IMR-90 (cell line): ENCODE data around the gene TTC39C. TPM values are rescaled to one million over a fixed set of nuclear protein-coding genes. Genes with fewer than 3 reads are reported as not detected.

Source experiments
- ATAC-seq: fragments of 200-7000 bp; cut with Tn5 transposase; 2 replicates; pipeline ENCODE4 v1.9.1; 2020; ENCODE audit warnings: low read depth, mild to moderate bottlenecking, moderate library complexity
- BruUV-seq: library from RNA; stranded (reverse); fragments of 400-500 nt; replicated peaks from 2 replicates; lab custom pipeline; 2021; lab: Mats Ljungman, UMichigan
- CTCF ChIA-PET: fragments of 300-600 bp; formaldehyde crosslinking; extraction: SDS; loops from one replicate; lab custom pipeline; 2021; ENCODE audit warnings: antibody characterized with exemption; lab: Yijun Ruan, JAX
- POLR2A ChIA-PET: fragments of 300-600 bp; sonication (Branson Sonifier 250); formaldehyde crosslinking; loops from one replicate; lab custom pipeline; 2022; ENCODE audit warnings: antibody characterized with exemption; ENCODE audit not compliant: unreplicated experiment; lab: Charles Lee
- DNase-seq: peaks from one replicate; pipeline ENCODE4 v3.0.0; 2013
- H2AFZ ChIP-seq: replicated peaks from 2 replicates; pipeline ENCODE3; 2013; ENCODE audit warnings: low read length, mild to moderate bottlenecking; ENCODE audit not compliant: poor library complexity
- H2AK5ac ChIP-seq: 2 replicates; pipeline ENCODE4 v1.6.1; 2013; ENCODE audit warnings: low read depth, low read length, inconsistent platforms
- H2AK9ac ChIP-seq: replicated peaks from 2 replicates; pipeline ENCODE3; 2013; ENCODE audit warnings: mild to moderate bottlenecking, low read depth, low read length, moderate library complexity; ENCODE audit not compliant: poor library complexity
- H2BK120ac ChIP-seq: 2 replicates; pipeline ENCODE4 v1.6.1; 2013; ENCODE audit warnings: low read depth, low read length, inconsistent platforms
- H2BK15ac ChIP-seq: 3 replicates; pipeline ENCODE4 v1.6.1; 2013; ENCODE audit warnings: low read depth, low read length, inconsistent platforms
- H2BK20ac ChIP-seq: 2 replicates; pipeline ENCODE4 v1.6.1; 2013; ENCODE audit warnings: low read depth, mild to moderate bottlenecking, inconsistent platforms, low read length, moderate library complexity
- H2BK5ac ChIP-seq: 2 replicates; pipeline ENCODE4 v1.6.1; 2013; ENCODE audit warnings: mild to moderate bottlenecking, low read depth, low read length, inconsistent platforms; ENCODE audit not compliant: poor library complexity, severe bottlenecking
- H3K14ac ChIP-seq: replicated peaks from 2 replicates; pipeline ENCODE4 v1.6.1; 2013; ENCODE audit warnings: low read depth, low read length, inconsistent platforms
- H3K18ac ChIP-seq: 2 replicates; pipeline ENCODE4 v1.6.1; 2013; ENCODE audit warnings: low read depth, low read length, control low read depth
- H3K23ac ChIP-seq: 2 replicates; pipeline ENCODE4 v1.6.1; 2013; ENCODE audit warnings: low read depth, low read length, inconsistent platforms
- H3K27ac ChIP-seq: 2 replicates; pipeline ENCODE4 v1.5.1; 2013; ENCODE audit warnings: mild to moderate bottlenecking, control low read depth, low read length; ENCODE audit not compliant: insufficient read depth
- H3K27me3 ChIP-seq: 2 replicates; pipeline ENCODE4 v1.6.1; 2013; ENCODE audit warnings: low read length; ENCODE audit not compliant: control insufficient read depth, insufficient read depth
- H3K36me3 ChIP-seq: 2 replicates; pipeline ENCODE4 v1.6.1; 2013; ENCODE audit warnings: low read length, mixed read lengths; ENCODE audit not compliant: control insufficient read depth, insufficient read depth
- H3K4ac ChIP-seq: 2 replicates; pipeline ENCODE4 v1.6.1; 2013; ENCODE audit warnings: low read depth, low read length, inconsistent platforms
- H3K4me1 ChIP-seq: 2 replicates; pipeline ENCODE4 v1.6.1; 2013; ENCODE audit warnings: low read length, mixed read lengths; ENCODE audit not compliant: control insufficient read depth, insufficient read depth
- H3K4me2 ChIP-seq: 2 replicates; pipeline ENCODE4 v1.6.1; 2013; ENCODE audit warnings: low read depth, mild to moderate bottlenecking, control low read depth, low read length, moderate library complexity
- H3K4me3 ChIP-seq: 2 replicates; pipeline ENCODE4 v1.5.1; 2013; ENCODE audit warnings: low read depth, mild to moderate bottlenecking, control low read depth, low read length, moderate library complexity; ENCODE audit not compliant: insufficient read depth
- H3K56ac ChIP-seq: 2 replicates; pipeline ENCODE4 v1.6.1; 2013; ENCODE audit warnings: low read length, inconsistent platforms; ENCODE audit not compliant: insufficient read depth; ENCODE audit errors: extremely low read depth
- H3K79me1 ChIP-seq, 2 experiments: 2 replicates each; pipeline ENCODE4 v1.6.1; 2013; ENCODE audit warnings: low read length in 2 of 2, inconsistent platforms in 1 of 2, low read depth in 1 of 2
- H3K9ac ChIP-seq: 2 replicates; pipeline ENCODE4 v1.6.1; 2013; ENCODE audit warnings: low read depth, low read length, control low read depth
- H3K9me1 ChIP-seq: 2 replicates; pipeline ENCODE4 v1.6.1; 2013; ENCODE audit warnings: low read length, inconsistent platforms; ENCODE audit not compliant: insufficient read depth
- H3K9me3 ChIP-seq: 2 replicates; pipeline ENCODE4 v1.6.1; 2013; ENCODE audit warnings: low read length; ENCODE audit not compliant: control insufficient read depth, insufficient read depth
- H4K20me1 ChIP-seq: 2 replicates; pipeline ENCODE4 v1.6.1; 2013; ENCODE audit warnings: low read length, inconsistent platforms; ENCODE audit not compliant: insufficient read depth
- H4K5ac ChIP-seq: 2 replicates; pipeline ENCODE4 v1.6.1; 2013; ENCODE audit warnings: mild to moderate bottlenecking, low read depth, low read length, control low read depth
- H4K8ac ChIP-seq, 2 experiments: 2 replicates each; pipeline ENCODE4 v1.6.1; 2013; ENCODE audit warnings: low read depth in 2 of 2, low read length in 2 of 2, control low read depth in 1 of 2, inconsistent platforms in 1 of 2
- H4K91ac ChIP-seq: 2 replicates; pipeline ENCODE4 v1.6.1; 2013; ENCODE audit warnings: low read depth, low read length, inconsistent platforms; ENCODE audit not compliant: insufficient read depth
- MAFK ChIP-seq: IDR thresholded peaks from 2 replicates; pipeline ENCODE4 v1.6.1; 2012; ENCODE audit warnings: low read depth, low read length, improper control_type of control experiment
- NFE2L2 ChIP-seq: fragments of 150-350 bp; IDR thresholded peaks from 2 replicates; pipeline ENCODE4 v1.6.1; 2016; ENCODE audit warnings: low read depth, mild to moderate bottlenecking, low read length
- POLR2A ChIP-seq: IDR thresholded peaks from 2 replicates; pipeline ENCODE4 v1.6.1; 2012; ENCODE audit warnings: mild to moderate bottlenecking, low read depth, low read length
- RCOR1 ChIP-seq: IDR thresholded peaks from 2 replicates; pipeline ENCODE4 v1.6.1; 2012; ENCODE audit warnings: mild to moderate bottlenecking, low read length, improper control_type of control experiment; ENCODE audit not compliant: insufficient replicate concordance
- WGBS, 2 experiments: methylation state at CpG; one replicate each; pipeline versions ENCODE4 v1.1.5 to v1.1.7; 2013; ENCODE audit warnings: missing lambda C conversion rate in 2 of 2; ENCODE audit not compliant: insufficient read length in 1 of 2; ENCODE audit errors: extremely low coverage in 2 of 2; 5-methylcytosine and 5-hydroxymethylcytosine counted together
- dilution Hi-C: fragments of 300-500 bp; cut with HindIII; formaldehyde crosslinking; loops from one replicate; pipeline ENCODE4 v1.14.3; 2018; ENCODE audit warnings: low sequenced_read_pairs; ENCODE audit not compliant: unreplicated experiment
- in situ Hi-C: fragments of 300-500 bp; cut with MboI; formaldehyde crosslinking; loops from 3 replicates; pipeline ENCODE4 v1.14.3; 2019; ENCODE audit warnings: low sequenced_read_pairs, inconsistent platforms, mixed read lengths
- intact Hi-C: fragments of 100-400 bp; cut with micrococcal nuclease; formaldehyde crosslinking; loops from 2 replicates; pipeline ENCODE4 v1.10.0; 2022
- polyA plus RNA-seq, 3 experiments: library from polyadenylated mRNA; depleted of rRNA; stranded (reverse); fragments of >200 nt; gene quantifications; 2 replicates each; pipeline ENCODE4 v1.2.3, GENCODE V29; 2012; ENCODE audit warnings: low replicate concordance in 1 of 3
- total RNA-seq: library from RNA; depleted of rRNA; stranded (reverse); fragments of >200 nt; gene quantifications from 2 replicates; pipeline ENCODE4 v1.2.3, GENCODE V29; 2012

The TTC39C gene
- total and polyA plus RNA-seq, 2 of the 4 experiments (the other 2 are of a cell fraction) = 8.0 to 20.8 TPM

GRCh38 chr18:24068945-24069693, 54.6 kb downstream of the TTC39C start:
- no peak overlapping the region for H3K9ac ChIP-seq
- POLR2A ChIA-PET = no interaction called here
- H3K4me1 ChIP-seq = 0 out of 2 replicates have a peak, but pooled peaks cover 2% of the 10 kb centered on the region
- H3K56ac ChIP-seq = no peak overlapping the region
- H3K18ac ChIP-seq = no peak overlapping the region
- no peaks in the 10 kb centered on the region for H3K27me3 ChIP-seq
- in situ Hi-C loops = no loop called here
- TF ChIP-seq POLR2A (no peak), MAFK (no peak), NFE2L2 (no peak), RCOR1 (no peak)
- H3K36me3 ChIP-seq = peaks cover 17% of the 10 kb centered on the region
- no peak overlapping the region for H3K4me3 ChIP-seq
- 0 out of 2 replicates have a peak, but pooled peaks cover 3% of the 10 kb centered on the region for H4K20me1 ChIP-seq
- peaks cover 9% of the 10 kb centered on the region for H3K9me1 ChIP-seq
- no peak overlapping the region for H3K23ac ChIP-seq
- H2AK9ac ChIP-seq = no peak overlapping the region
- H3K27ac ChIP-seq = no peak overlapping the region
- H2AFZ ChIP-seq = no peak overlapping the region
- H3K9me3 ChIP-seq = no peaks in the 10 kb centered on the region
- H4K8ac ChIP-seq = no peak overlapping the region
- H3K4ac ChIP-seq = no peak overlapping the region
- H4K91ac ChIP-seq = no peak overlapping the region
- dilution Hi-C loops = no loop called here
- H3K79me1 ChIP-seq = peaks cover 7 to 11% of the 10 kb centered on the region in 2 experiments; a peak in 3 of 4 replicates
- WGBS, 2 experiments = 100% methylated on average over 3 of the region's 7 CpGs; no CpG with 5 or more reads in 1 of the 2 experiments
- H2BK5ac ChIP-seq = no peak overlapping the region
- CTCF ChIA-PET = no interaction called here
- intact Hi-C loops = no loop called here
- no peak overlapping the region for H4K5ac ChIP-seq
- DNase-seq = no peak
- H2AK5ac ChIP-seq = no peak overlapping the region
- BruUV-seq = no TSS peak
- no peak overlapping the region for H3K14ac ChIP-seq
- H3K4me2 ChIP-seq = no peak overlapping the region
- no peak overlapping the region for H2BK15ac ChIP-seq
- H2BK120ac ChIP-seq = no peak overlapping the region
- no peak overlapping the region for H2BK20ac ChIP-seq
- ATAC-seq = no peak
